K562 (cell line): Measurements from ENCODE around the gene BAD. TPM values are rescaled to one million over a fixed set of nuclear protein-coding genes. Genes with fewer than 3 reads are reported as not detected.

Experiments
- ATAC-seq: fragments of 200-7000 bp; cut with Tn5 transposase; 3 replicates; pipeline ENCODE4 v1.9.1; 2020; ENCODE audit warnings: moderate library complexity
- BruUV-seq: library from RNA; stranded (reverse); fragments of 400-500 nt; replicated peaks from 2 replicates; lab custom pipeline; 2021; lab: Mats Ljungman, UMichigan
- CTCF ChIA-PET: fragments of 300-600 bp; formaldehyde crosslinking; extraction: SDS; loops from one replicate; lab custom pipeline; 2021; ENCODE audit warnings: low intra/inter-chr PET ratio; lab: Yijun Ruan, JAX
- POLR2A ChIA-PET: fragments of 300-600, 350-650 bp; sonication (Branson Sonifier 250); formaldehyde crosslinking; extraction: SDS; loops from one replicate; lab custom pipeline; 2021; ENCODE audit warnings: antibody characterized with exemption, inconsistent platforms; lab: Yijun Ruan, JAX
- DNase-seq, 4 experiments: peaks; one replicate each; pipeline versions ENCODE4 v3.0.0 to v3.0.0-alpha.2; 2011 to 2018; ENCODE audit warnings: low spot score in 3 of 4, mixed read lengths in 3 of 4; ENCODE audit errors: extremely low read depth in 1 of 4
- FAIRE-seq: peaks from 2 replicates; lab custom pipeline; 2011; peaks lifted over from hg19 to GRCh38; lab: Jason Lieb, UNC
- H2AFZ ChIP-seq: 2 replicates; pipeline ENCODE4 v1.6.0; 2011; ENCODE audit warnings: low read depth, low read length, control low read depth, inconsistent platforms
- H3K27ac ChIP-seq: fragments of 200-600 bp; 3 replicates; pipeline ENCODE4 v1.8.0; 2011; ENCODE audit warnings: low read depth, mild to moderate bottlenecking, control low read depth, inconsistent platforms, low read length, moderate library complexity, mixed read lengths; ENCODE audit errors: extremely low read depth
- H3K27me3 ChIP-seq, 2 experiments: fragments of 300-600 bp in 1 of 2; 2 replicates in 1 of 2; 3 replicates in 1 of 2; pipeline versions ENCODE4 v1.6.0 to v1.8.0; 2011; ENCODE audit warnings: inconsistent platforms in 2 of 2, low read length in 2 of 2, mild to moderate bottlenecking in 1 of 2, mixed read lengths in 1 of 2, moderate library complexity in 1 of 2; ENCODE audit not compliant: control insufficient read depth in 2 of 2, insufficient read depth in 2 of 2
- H3K36me3 ChIP-seq: fragments of 300-600 bp; 3 replicates; pipeline ENCODE4 v1.8.0; 2011; ENCODE audit warnings: mild to moderate bottlenecking, low read length, inconsistent platforms; ENCODE audit not compliant: control insufficient read depth, insufficient read depth
- H3K4me1 ChIP-seq, 2 experiments: fragments of 200-600 bp in 1 of 2; replicated peaks in 1 of 2; 2 replicates in 1 of 2; 3 replicates in 1 of 2; pipeline versions ENCODE4 v1.5.1 to v1.8.0; 2011; ENCODE audit warnings: inconsistent platforms in 2 of 2, low read length in 2 of 2, mild to moderate bottlenecking in 1 of 2, mixed read lengths in 1 of 2, moderate library complexity in 1 of 2; ENCODE audit not compliant: control insufficient read depth in 2 of 2, insufficient read depth in 2 of 2
- H3K4me2 ChIP-seq: 2 replicates; pipeline ENCODE4 v1.6.1; 2011; ENCODE audit warnings: low read length, control low read depth, inconsistent platforms, mixed read lengths; ENCODE audit not compliant: insufficient read depth
- H3K4me3 ChIP-seq: fragments of 200-600 bp; sonication (generic), shearing (Covaris generic); 2 replicates; pipeline ENCODE4 v1.5.1; 2016; ENCODE audit warnings: control low read depth, inconsistent platforms
- H3K79me2 ChIP-seq: fragments of 200-600 bp; 3 replicates; pipeline ENCODE4 v1.8.0; 2011; ENCODE audit warnings: low read length, inconsistent platforms; ENCODE audit not compliant: control insufficient read depth, insufficient read depth
- H3K9ac ChIP-seq, 2 experiments: 2 replicates each; pipeline versions ENCODE4 v1.6.0 to v1.6.1; 2011; ENCODE audit warnings: low read depth in 2 of 2, low read length in 2 of 2, control low read depth in 1 of 2, inconsistent platforms in 1 of 2, mild to moderate bottlenecking in 1 of 2, mixed read lengths in 1 of 2; ENCODE audit not compliant: insufficient read depth in 1 of 2
- H3K9me1 ChIP-seq: one replicate; pipeline ENCODE4 v1.6.0; 2011; ENCODE audit warnings: inconsistent platforms, mild to moderate bottlenecking, low read length, moderate library complexity; ENCODE audit not compliant: control insufficient read depth, insufficient read depth
- H3K9me3 ChIP-seq: replicated peaks from 2 replicates; pipeline ENCODE4 v1.5.1; 2011; ENCODE audit warnings: low read depth, low read length, inconsistent platforms; ENCODE audit not compliant: control insufficient read depth, insufficient read depth
- H4K20me1 ChIP-seq: replicated peaks from 2 replicates; pipeline ENCODE4 v1.6.1; 2011; ENCODE audit warnings: low read length, inconsistent platforms, mixed read lengths; ENCODE audit not compliant: control insufficient read depth, insufficient read depth
- HNRNPK ChIP-seq: fragments of 200-400 bp; formaldehyde crosslinking; IDR thresholded peaks from one replicate; pipeline ENCODE4 v1.6.1; 2018; ENCODE audit warnings: mild to moderate bottlenecking, low read depth, low read length; ENCODE audit not compliant: poor library complexity, severe bottlenecking
- POLR2G ChIP-seq: fragments of 200-400 bp; formaldehyde crosslinking; IDR thresholded peaks from 2 replicates; pipeline ENCODE4 v1.6.1; 2017; ENCODE audit warnings: low read depth, mild to moderate bottlenecking, antibody characterized with exemption, low read length, moderate library complexity
- RBFOX2 ChIP-seq: fragments of 200-400 bp; formaldehyde crosslinking; IDR thresholded peaks from 2 replicates; pipeline ENCODE4 v1.6.1; 2017; ENCODE audit warnings: low read depth, mild to moderate bottlenecking, low read length, moderate library complexity
- TAL1 ChIP-seq: fragments of 450-650 bp; IDR thresholded peaks from 2 replicates; pipeline ENCODE4 v1.6.1; 2016; ENCODE audit warnings: mild to moderate bottlenecking
- TARDBP ChIP-seq: fragments of 450-650 bp; IDR thresholded peaks from 2 replicates; pipeline ENCODE4 v1.6.1; 2016
- WGBS: fragments of 100-300 bp; shearing (Covaris generic); methylation state at CpG from one replicate; pipeline ENCODE4 v1.1.6; 2016; ENCODE audit warnings: low coverage, mixed read lengths; ENCODE audit not compliant: insufficient coverage; ENCODE audit errors: missing lambda C conversion rate; 5-methylcytosine and 5-hydroxymethylcytosine counted together
- in situ Hi-C: fragments of 300-500 bp; cut with MboI; formaldehyde crosslinking; loops from 4 replicates; pipeline ENCODE4 v1.15.0; 2018; ENCODE audit warnings: inconsistent platforms, mixed read lengths
- intact Hi-C: fragments of 100-400 bp; cut with micrococcal nuclease; formaldehyde crosslinking; loops from 2 replicates; pipeline ENCODE4 v1.14.2; 2022
- polyA plus RNA-seq, 8 experiments: library from polyadenylated mRNA; depleted of rRNA in 4 of 8; stranded (reverse) in 5 of 8; unstranded in 3 of 8; fragments of >200 nt; fragmentation: Nextera tagmentation in 2 of 8; fragmentation: Illumina TruSeq in 1 of 8; extraction: Ambion mirVana in 2 of 8; extraction: Trizol in 1 of 8; gene quantifications; 2 replicates each; pipeline versions ENCODE4 v1.2.1 to v1.2.3, GENCODE V29; 2011 to 2014; ENCODE audit warnings: inconsistent platforms in 1 of 8, missing spikeins in 1 of 8
- total RNA-seq, 7 experiments: library from RNA; depleted of rRNA in 6 of 7; stranded (reverse); fragments of >200 nt in 6 of 7; fragmentation: Illumina TruSeq in 2 of 7; extraction: Trizol in 2 of 7; gene quantifications; 2 replicates each; pipeline versions ENCODE4 v1.2.1 to v1.2.3, GENCODE V29; 2011 to 2021; ENCODE audit warnings: low replicate concordance in 1 of 7
- TF ChIP-seq, protein P1 (sequence below): sonication (generic); formaldehyde crosslinking; IDR thresholded peaks from 2 replicates; pipeline ENCODE4 v1.8.1; 2023; ENCODE audit warnings: mild to moderate bottlenecking, missing genetic modification reagents
- TF ChIP-seq, protein P2 (sequence below): fragments of 450-650 bp; IDR thresholded peaks from 2 replicates; pipeline ENCODE4 v1.6.1; 2014; ENCODE audit warnings: low read depth, mild to moderate bottlenecking, moderate library complexity, borderline replicate concordance

BAD gene
- total and polyA plus RNA-seq, 9 of the 15 experiments (the other 6 are each of a cell fraction or from before 2014, with no cell fraction given), result 0.61 to 45.6 (median 11.8) TPM

DNA sequence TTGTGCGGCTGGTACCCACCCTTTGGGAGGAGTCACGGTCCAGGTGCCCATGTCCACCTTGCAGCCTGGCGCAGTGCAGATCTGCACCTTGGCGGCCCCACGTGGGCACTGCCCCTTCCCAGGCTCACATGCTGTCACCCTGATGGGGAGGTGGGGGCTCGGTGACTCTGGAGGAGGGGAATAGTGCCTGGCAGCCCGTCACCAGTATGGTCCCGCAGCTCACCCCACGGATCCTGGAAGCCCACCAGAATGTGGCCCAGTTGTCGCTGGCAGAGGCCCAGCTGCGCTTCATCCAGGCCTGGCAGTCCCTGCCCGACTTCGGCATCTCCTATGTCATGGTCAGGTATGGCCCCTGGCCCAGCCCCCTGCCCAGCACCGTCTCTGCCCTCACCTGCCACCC, 63.7 kb downstream of the BAD start:
- no TSS peak for BruUV-seq
- POLR2A ChIA-PET, result interaction anchor here (7.0 kb wide), 1 partner anchor 14 kb away, joined by 57 read pairs; the partner anchor contains the start of gene FERMT3

More for the DNA sequence above, 63.7 kb downstream of the BAD start:
- intact Hi-C loops (no loop called here), in situ Hi-C loops (no loop called here)
- Histone ChIP-seq H3K4me3 (no peak overlapping the region), H3K36me3 (peaks cover 75% of the 10 kb centered on the region), H3K27me3 (no peaks in the 10 kb centered on the region), H3K9me1 (peaks cover 5% of the 10 kb centered on the region), H3K4me2 (no peak overlapping the region), H4K20me1 (no peaks in the 10 kb centered on the region), H2AFZ (no peak overlapping the region), H3K79me2 (peaks cover 10% of the 10 kb centered on the region), H3K9me3 (no peaks in the 10 kb centered on the region), H3K4me1 (peaks cover 0 to 43% of the 10 kb centered on the region in 2 experiments; a peak in 3 of 5 replicates), H3K27ac (no peak overlapping the region), H3K9ac (peak overlapping the region in 1 of 2 experiments; percentile 35; a peak in 1 of 4 replicates)
- ATAC-seq (no peak), FAIRE-seq (no peak), DNase-seq (no peak)
- 96% methylated on average over 13 of the region's 14 CpGs for WGBS
- TF ChIP-seq POLR2G, result peak; percentile 65
- TF ChIP-seq TARDBP, result no peak
- TF ChIP-seq, protein P1, sequence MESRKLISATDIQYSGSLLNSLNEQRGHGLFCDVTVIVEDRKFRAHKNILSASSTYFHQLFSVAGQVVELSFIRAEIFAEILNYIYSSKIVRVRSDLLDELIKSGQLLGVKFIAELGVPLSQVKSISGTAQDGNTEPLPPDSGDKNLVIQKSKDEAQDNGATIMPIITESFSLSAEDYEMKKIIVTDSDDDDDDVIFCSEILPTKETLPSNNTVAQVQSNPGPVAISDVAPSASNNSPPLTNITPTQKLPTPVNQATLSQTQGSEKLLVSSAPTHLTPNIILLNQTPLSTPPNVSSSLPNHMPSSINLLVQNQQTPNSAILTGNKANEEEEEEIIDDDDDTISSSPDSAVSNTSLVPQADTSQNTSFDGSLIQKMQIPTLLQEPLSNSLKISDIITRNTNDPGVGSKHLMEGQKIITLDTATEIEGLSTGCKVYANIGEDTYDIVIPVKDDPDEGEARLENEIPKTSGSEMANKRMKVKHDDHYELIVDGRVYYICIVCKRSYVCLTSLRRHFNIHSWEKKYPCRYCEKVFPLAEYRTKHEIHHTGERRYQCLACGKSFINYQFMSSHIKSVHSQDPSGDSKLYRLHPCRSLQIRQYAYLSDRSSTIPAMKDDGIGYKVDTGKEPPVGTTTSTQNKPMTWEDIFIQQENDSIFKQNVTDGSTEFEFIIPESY, result 0 out of 2 replicates have a peak, but pooled peaks have one; percentile 26
- TF ChIP-seq HNRNPK, result no peak
- TF ChIP-seq, protein P2, sequence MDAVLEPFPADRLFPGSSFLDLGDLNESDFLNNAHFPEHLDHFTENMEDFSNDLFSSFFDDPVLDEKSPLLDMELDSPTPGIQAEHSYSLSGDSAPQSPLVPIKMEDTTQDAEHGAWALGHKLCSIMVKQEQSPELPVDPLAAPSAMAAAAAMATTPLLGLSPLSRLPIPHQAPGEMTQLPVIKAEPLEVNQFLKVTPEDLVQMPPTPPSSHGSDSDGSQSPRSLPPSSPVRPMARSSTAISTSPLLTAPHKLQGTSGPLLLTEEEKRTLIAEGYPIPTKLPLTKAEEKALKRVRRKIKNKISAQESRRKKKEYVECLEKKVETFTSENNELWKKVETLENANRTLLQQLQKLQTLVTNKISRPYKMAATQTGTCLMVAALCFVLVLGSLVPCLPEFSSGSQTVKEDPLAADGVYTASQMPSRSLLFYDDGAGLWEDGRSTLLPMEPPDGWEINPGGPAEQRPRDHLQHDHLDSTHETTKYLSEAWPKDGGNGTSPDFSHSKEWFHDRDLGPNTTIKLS, result no peak
- peak; percentile 64 for TF ChIP-seq RBFOX2
- no peak for TF ChIP-seq TAL1
- CTCF ChIA-PET, result no interaction called here
